Testis (tissue), 2 donors: ENCODE results near the gene ANTKMT.

Source experiments
- CTCF ChIP-seq, 3 experiments: fragments of 450-650 bp in 2 of 3; fragments of 200-600 bp in 1 of 3; sonication (generic) in 1 of 3; IDR thresholded peaks; one replicate each; pipeline ENCODE4 v1.5.1; 2016 to 2019; ENCODE audit warnings: antibody characterized with exemption in 3 of 3, mild to moderate bottlenecking in 2 of 3, moderate library complexity in 1 of 3
- POLR2A ChIP-seq: fragments of 450-650 bp; IDR thresholded peaks from one replicate; pipeline ENCODE4 v1.6.1; 2017; ENCODE audit warnings: antibody characterized with exemption, mild to moderate bottlenecking, moderate library complexity

GRCh38 chr16:704047-704446 is 16.9 kb upstream of the ANTKMT start:
- no peak for TF ChIP-seq CTCF (IDR thresholded peaks at IDR 0.05)
- TF ChIP-seq POLR2A: no peak
